OCI-LY7 (cell line): ENCODE results near the gene GVQW3. TPM values are rescaled to one million over a fixed set of nuclear protein-coding genes. Genes with fewer than 3 reads are reported as not detected.

Source experiments
- BruUV-seq: library from RNA; stranded (reverse); fragments of 400-500 nt; replicated peaks from 2 replicates; lab custom pipeline; 2021; lab: Mats Ljungman, UMichigan
- CTCF ChIA-PET: fragments of 300-600 bp; sonication (Branson Sonifier 250); formaldehyde crosslinking; loops from one replicate; lab custom pipeline; 2022; ENCODE audit warnings: antibody characterized with exemption; ENCODE audit not compliant: unreplicated experiment; lab: Charles Lee
- POLR2A ChIA-PET: fragments of 300-600 bp; sonication (Branson Sonifier 250); formaldehyde crosslinking; loops from one replicate; lab custom pipeline; 2022; ENCODE audit warnings: antibody characterized with exemption; lab: Charles Lee
- DNase-seq: peaks from one replicate; pipeline ENCODE4 v3.0.0-alpha.2; 2015; ENCODE audit warnings: low spot score
- H2AFZ ChIP-seq: fragments of 200-600 bp; sonication (generic), shearing (Covaris generic); 2 replicates; pipeline ENCODE4 v1.6.1; 2014; ENCODE audit warnings: mild to moderate bottlenecking, antibody characterized with exemption, low read length, moderate library complexity
- H3K27ac ChIP-seq: fragments of 200-600 bp; sonication (generic); 2 replicates; pipeline ENCODE4 v1.5.1; 2014; ENCODE audit warnings: mixed run types, low read depth, mild to moderate bottlenecking, moderate library complexity, low read length, inconsistent platforms; ENCODE audit not compliant: poor library complexity, severe bottlenecking
- H3K36me3 ChIP-seq: fragments of 200-600 bp; sonication (generic); 2 replicates; pipeline ENCODE4 v1.6.1; 2014; ENCODE audit warnings: mild to moderate bottlenecking, antibody characterized with exemption, low read length, moderate library complexity, mixed read lengths; ENCODE audit not compliant: insufficient read depth
- H3K4me1 ChIP-seq: fragments of 200-600 bp; sonication (generic); 2 replicates; pipeline ENCODE4 v1.5.1; 2014; ENCODE audit warnings: mild to moderate bottlenecking, low read length; ENCODE audit not compliant: insufficient read depth, poor library complexity, severe bottlenecking
- H3K4me2 ChIP-seq: fragments of 200-600 bp; sonication (generic); 2 replicates; pipeline ENCODE4 v1.6.1; 2014; ENCODE audit warnings: mild to moderate bottlenecking, low read length
- H3K4me3 ChIP-seq: fragments of 200-600 bp; sonication (generic); 2 replicates; pipeline ENCODE4 v1.5.1; 2014; ENCODE audit warnings: mild to moderate bottlenecking, low read depth, low read length; ENCODE audit not compliant: poor library complexity, severe bottlenecking
- H3K79me2 ChIP-seq: fragments of 200-600 bp; sonication (generic); 2 replicates; pipeline ENCODE4 v1.6.1; 2016; ENCODE audit warnings: low read depth, mild to moderate bottlenecking, low read length, moderate library complexity, mixed read lengths; ENCODE audit not compliant: insufficient read depth
- H3K9me2 ChIP-seq: fragments of 200-600 bp; sonication (generic); 2 replicates; pipeline ENCODE4 v1.6.1; 2016; ENCODE audit warnings: mild to moderate bottlenecking, low read length, mixed read lengths; ENCODE audit not compliant: insufficient read depth
- H3K9me3 ChIP-seq: fragments of 200-600 bp; sonication (generic); 2 replicates; pipeline ENCODE4 v1.6.1; 2014; ENCODE audit warnings: mild to moderate bottlenecking, mixed run types, low read length, mixed read lengths
- H4K20me1 ChIP-seq: fragments of 200-600 bp; sonication (generic); 2 replicates; pipeline ENCODE4 v1.6.1; 2014; ENCODE audit warnings: mild to moderate bottlenecking, antibody characterized with exemption, low read length, moderate library complexity, mixed read lengths; ENCODE audit not compliant: insufficient read depth
- EZH2phosphoT487 ChIP-seq: fragments of 200-600 bp; sonication (generic); IDR thresholded peaks from 2 replicates; pipeline ENCODE4 v1.6.1; 2018; ENCODE audit warnings: low read depth, borderline replicate concordance, mild to moderate bottlenecking, mixed run types, antibody characterized with exemption, low read length, moderate library complexity, mixed read lengths
- intact Hi-C: fragments of 100-400 bp; cut with micrococcal nuclease; formaldehyde crosslinking; loops from one replicate; pipeline ENCODE4 v1.10.0; 2022; ENCODE audit not compliant: unreplicated experiment
- small RNA-seq: library from RNA; depleted of rRNA; stranded (forward); fragments of <200 nt; gene quantifications from one replicate; pipeline ENCODE3, GENCODE V24; 2014
- total RNA-seq, 2 experiments: library from RNA; depleted of rRNA in 1 of 2; stranded (reverse); fragments of >200 nt in 1 of 2; shearing (Covaris generic) in 1 of 2; gene quantifications; 2 replicates each; pipeline ENCODE4 v1.2.3, GENCODE V29; 2014 to 2022
- TF ChIP-seq, protein P1 (sequence below): fragments of 200-600 bp; sonication (generic); conservative IDR thresholded peaks from 2 replicates; pipeline ENCODE4 v1.5.1; 2014; ENCODE audit warnings: mild to moderate bottlenecking, antibody characterized with exemption, low read length, moderate library complexity, mixed read lengths

Gene GVQW3
- total RNA-seq, 2 experiments from 2014 or later: 15.4 to 16.5 TPM

GRCh38 chr11:76455931-76456330, 74.8 kb downstream of the GVQW3 start:
- H3K9me3 ChIP-seq: no peaks in the 10 kb centered on the region
- H2AFZ ChIP-seq: no peak overlapping the region
- ChIA-PET POLR2A (interaction anchor here (0.6 to 1.2 kb wide), 2 partner anchors 54 to 365 kb away, joined by 4 to 6 read pairs; no protein-coding TSS in a partner anchor), CTCF (no interaction called here)
- H3K36me3 ChIP-seq: peaks cover 63% of the 10 kb centered on the region
- H3K27ac ChIP-seq: no peak overlapping the region
- BruUV-seq: no TSS peak
- no peak for DNase-seq
- no peaks in the 10 kb centered on the region for H4K20me1 ChIP-seq
- no peaks in the 10 kb centered on the region for H3K79me2 ChIP-seq
- no peaks in the 10 kb centered on the region for H3K9me2 ChIP-seq
- no peaks in the 10 kb centered on the region for H3K4me1 ChIP-seq
- TF ChIP-seq, protein P1, sequence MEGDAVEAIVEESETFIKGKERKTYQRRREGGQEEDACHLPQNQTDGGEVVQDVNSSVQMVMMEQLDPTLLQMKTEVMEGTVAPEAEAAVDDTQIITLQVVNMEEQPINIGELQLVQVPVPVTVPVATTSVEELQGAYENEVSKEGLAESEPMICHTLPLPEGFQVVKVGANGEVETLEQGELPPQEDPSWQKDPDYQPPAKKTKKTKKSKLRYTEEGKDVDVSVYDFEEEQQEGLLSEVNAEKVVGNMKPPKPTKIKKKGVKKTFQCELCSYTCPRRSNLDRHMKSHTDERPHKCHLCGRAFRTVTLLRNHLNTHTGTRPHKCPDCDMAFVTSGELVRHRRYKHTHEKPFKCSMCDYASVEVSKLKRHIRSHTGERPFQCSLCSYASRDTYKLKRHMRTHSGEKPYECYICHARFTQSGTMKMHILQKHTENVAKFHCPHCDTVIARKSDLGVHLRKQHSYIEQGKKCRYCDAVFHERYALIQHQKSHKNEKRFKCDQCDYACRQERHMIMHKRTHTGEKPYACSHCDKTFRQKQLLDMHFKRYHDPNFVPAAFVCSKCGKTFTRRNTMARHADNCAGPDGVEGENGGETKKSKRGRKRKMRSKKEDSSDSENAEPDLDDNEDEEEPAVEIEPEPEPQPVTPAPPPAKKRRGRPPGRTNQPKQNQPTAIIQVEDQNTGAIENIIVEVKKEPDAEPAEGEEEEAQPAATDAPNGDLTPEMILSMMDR: no peak
- no peak for TF ChIP-seq EZH2phosphoT487
- intact Hi-C loops: no loop called here
- H3K4me3 ChIP-seq: no peak overlapping the region
- H3K4me2 ChIP-seq: no peak overlapping the region

DNA sequence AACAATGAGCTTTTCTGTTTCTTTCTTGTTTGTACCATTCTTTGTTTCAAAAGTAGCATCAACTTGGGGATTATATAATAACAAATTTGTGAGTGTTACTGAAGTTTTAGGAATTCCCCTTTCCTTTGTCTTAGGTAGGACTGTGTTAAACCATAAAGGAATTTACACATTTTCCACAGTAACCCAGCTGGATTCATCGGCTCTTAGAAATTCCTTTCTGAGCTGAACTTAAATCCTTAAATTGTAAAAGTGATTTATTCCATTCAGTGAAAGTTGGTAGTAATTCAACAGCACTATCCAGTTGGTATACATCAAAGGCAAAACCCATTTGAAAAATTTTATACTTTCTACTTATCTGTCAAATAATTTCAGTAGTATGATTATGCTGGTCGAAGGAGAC, 75.4 kb downstream of the GVQW3 start:
- Histone ChIP-seq H2AFZ (no peak overlapping the region), H3K4me1 (no peaks in the 10 kb centered on the region), H3K4me2 (no peak overlapping the region), H3K4me3 (no peak overlapping the region), H3K9me3 (no peaks in the 10 kb centered on the region), H3K79me2 (no peaks in the 10 kb centered on the region), H3K36me3 (peaks cover 60% of the 10 kb centered on the region), H3K27ac (no peak overlapping the region), H3K9me2 (no peaks in the 10 kb centered on the region), H4K20me1 (no peaks in the 10 kb centered on the region)
- CTCF ChIA-PET: no interaction called here
- BruUV-seq: no TSS peak
- no peak for DNase-seq
- POLR2A ChIA-PET: interaction anchor here (0.5 to 0.6 kb wide), 2 partner anchors 364 to 466 kb away, joined by 3 to 6 read pairs; no protein-coding TSS in a partner anchor
- intact Hi-C loops: no loop called here
- no peak for TF ChIP-seq EZH2phosphoT487
- TF ChIP-seq, protein P1: no peak

Small RNA genes within 50 kb of the gene (small RNA-seq; reads per million reads assigned to genes)
- not detected for gene RF00019

Other genes with a start within 250 kb of the GVQW3 start
- not detected in 2 replicates for gene WNT11, start 174.8 kb upstream of the GVQW3 start, total RNA-seq (2014; rRNA removed; shearing (Covaris generic))
- gene WNT11, start 174.8 kb upstream of the GVQW3 start, total RNA-seq (2022): not detected in 2 replicates
- gene THAP12, start 191 bp upstream of the GVQW3 start, total RNA-seq (2014; rRNA removed; shearing (Covaris generic)): 52.5 and 55.7 TPM in 2 replicates
- 65.9 and 74.7 TPM in 2 replicates for gene THAP12, start 191 bp upstream of the GVQW3 start, total RNA-seq (2022)
- gene EMSY, start 63.7 kb downstream of the GVQW3 start, total RNA-seq (2014; rRNA removed; shearing (Covaris generic)): 26.3 and 45.5 TPM in 2 replicates
- 29.8 and 32.2 TPM in 2 replicates for gene EMSY, start 63.7 kb downstream of the GVQW3 start, total RNA-seq (2022)